ES-I3 (cell line): Measurements from ENCODE around the gene LST1.
"Not testable (repeated sequence)": the region's sequence is repeated elsewhere in the genome, so short reads cannot be mapped to it uniquely, and the experiment has no call there.

Source experiments
- H3K36me3 ChIP-seq: 2 replicates; pipeline ENCODE4 v1.6.1; 2013; ENCODE audit warnings: mild to moderate bottlenecking, low read length, control low read depth, moderate library complexity; ENCODE audit not compliant: insufficient read depth
- H3K4me1 ChIP-seq: 2 replicates; pipeline ENCODE4 v1.6.1; 2013; ENCODE audit warnings: mild to moderate bottlenecking, control low read depth, low read length; ENCODE audit not compliant: insufficient read depth
- H3K9ac ChIP-seq: 2 replicates; pipeline ENCODE4 v1.6.1; 2013; ENCODE audit warnings: low read depth, mild to moderate bottlenecking, low read length, moderate library complexity
- H3K9me3 ChIP-seq: 2 replicates; pipeline ENCODE4 v1.6.1; 2013; ENCODE audit warnings: mild to moderate bottlenecking, low read length, moderate library complexity; ENCODE audit not compliant: control insufficient read depth, insufficient read depth

Gene LST1

DNA sequence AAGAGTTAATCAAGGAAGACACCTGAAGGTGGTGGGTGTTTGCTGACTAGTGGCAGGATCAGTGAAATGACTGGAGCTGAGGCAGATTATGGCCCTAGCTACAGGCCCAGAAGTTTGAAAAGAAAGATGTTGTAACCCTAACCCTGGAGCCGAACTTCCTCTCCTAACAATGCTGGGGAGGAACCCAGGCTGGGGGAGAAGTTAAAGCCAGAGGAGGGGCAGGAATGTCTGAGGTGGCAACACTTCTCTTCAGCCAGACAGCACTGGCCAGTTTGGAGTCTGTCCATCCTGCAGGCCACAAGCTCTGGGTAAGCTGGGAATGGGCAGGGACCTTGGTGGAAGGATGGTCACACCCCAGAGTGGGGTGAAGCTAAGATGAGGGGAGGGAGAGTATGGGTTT is at the start of gene LST1:
TSS of gene LST1 (plus strand) at position 270 of the 400 bp plus-strand sequence. CDS start 1,023 bp downstream, outside the sequence.
- H3K36me3 ChIP-seq = no peaks in the 10 kb centered on the region
- H3K9me3 ChIP-seq = no peaks in the 10 kb centered on the region
- H3K4me1 ChIP-seq = peaks cover 15% of the 10 kb centered on the region; the same call in 1 of the 2 replicates
- H3K9ac ChIP-seq = no peak within 1 kb of the TSS

DNA sequence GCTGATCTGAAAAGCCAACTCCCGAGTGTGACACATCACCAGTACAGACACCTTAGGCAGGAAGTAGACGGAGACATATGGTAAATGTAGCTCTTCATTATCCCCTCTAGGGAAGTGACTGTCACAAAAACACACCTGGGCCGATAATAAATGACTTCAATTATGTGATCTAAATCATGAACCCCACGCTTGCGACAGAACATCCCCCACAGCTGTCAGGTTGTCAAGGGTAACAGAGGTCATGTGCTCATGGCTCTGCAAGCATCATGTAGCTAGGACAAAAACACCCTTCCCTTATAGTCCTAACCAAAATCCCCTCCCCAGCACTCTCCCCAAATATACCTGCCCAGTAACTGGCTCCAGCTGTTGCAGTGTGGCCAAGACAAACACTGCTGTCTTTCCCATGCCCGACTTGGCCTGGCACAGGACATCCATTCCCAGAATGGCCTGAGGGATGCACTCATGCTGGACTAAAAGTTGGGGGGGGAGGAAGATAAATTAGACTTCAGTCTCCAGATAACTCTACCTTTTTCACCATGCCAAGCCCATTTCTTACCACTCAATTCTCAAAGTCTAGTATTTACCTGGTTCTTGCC is 47.2 kb upstream of the LST1 start:
- Histone ChIP-seq H3K36me3 (peaks cover 61% of the 10 kb centered on the region), H3K9ac (no peak overlapping the region), H3K4me1 (peaks cover 4% of the 10 kb centered on the region; the same call in 1 of the 2 replicates)

DNA sequence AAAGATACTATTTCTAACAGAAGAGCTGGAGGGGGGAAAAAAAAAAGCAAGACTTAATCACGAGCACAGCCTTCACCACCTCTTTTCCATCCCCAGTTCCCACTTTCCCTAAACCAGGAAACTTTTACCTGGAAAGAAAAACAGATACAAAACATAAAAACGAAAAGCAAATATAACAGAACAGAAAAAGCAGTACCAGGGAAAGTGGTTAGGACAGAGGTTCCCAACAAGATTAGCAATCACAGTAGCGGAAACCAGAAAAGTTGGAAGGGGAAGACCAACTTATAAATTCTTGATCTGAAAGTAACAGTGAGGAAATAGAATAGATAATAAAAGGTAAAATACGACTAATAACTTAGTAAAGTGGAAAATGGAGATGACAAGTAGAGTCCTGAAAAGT is 45.4 kb upstream of the LST1 start:
- Histone ChIP-seq H3K9me3 (no peaks in the 10 kb centered on the region), H3K4me1 (peaks cover 5% of the 10 kb centered on the region), H3K36me3 (peaks cover 44% of the 10 kb centered on the region), H3K9ac (peak overlapping the region; percentile 95)

More for the DNA sequence above, 47.2 kb upstream of the LST1 start:
- no peaks in the 10 kb centered on the region for H3K9me3 ChIP-seq

DNA sequence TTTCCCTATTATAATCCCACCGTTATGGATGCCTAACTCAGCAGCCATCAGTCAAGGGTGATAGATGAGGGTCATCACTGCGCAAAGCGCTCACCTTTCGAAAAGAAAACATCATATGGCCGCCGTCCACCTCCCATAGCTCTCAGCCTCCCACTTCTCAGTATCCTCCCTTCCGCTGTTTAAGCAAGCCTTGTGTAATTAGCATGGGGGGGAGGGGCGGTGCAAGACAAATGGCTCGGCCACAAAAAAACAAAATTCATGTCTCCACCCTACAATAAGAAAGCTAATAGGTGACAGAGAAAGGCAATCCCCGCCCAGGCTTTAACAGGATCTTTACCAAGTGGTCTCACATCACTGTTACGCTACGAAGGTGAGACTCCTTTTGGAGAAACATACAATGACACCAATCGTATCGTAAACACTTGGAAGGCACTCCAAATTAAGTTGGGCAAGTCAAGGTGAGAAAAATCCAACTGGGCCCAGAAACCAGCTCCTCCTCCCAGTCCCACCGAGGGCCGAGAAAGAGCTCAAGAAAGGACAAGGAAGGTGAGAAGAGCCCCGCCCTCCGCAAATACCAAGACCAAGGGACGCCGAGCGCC is 44.9 kb upstream of the LST1 start:
- Histone ChIP-seq H3K9me3 (no peaks in the 10 kb centered on the region), H3K4me1 (peaks cover 10% of the 10 kb centered on the region), H3K36me3 (peaks cover 39% of the 10 kb centered on the region), H3K9ac (peak overlapping the region; percentile 95)

DNA sequence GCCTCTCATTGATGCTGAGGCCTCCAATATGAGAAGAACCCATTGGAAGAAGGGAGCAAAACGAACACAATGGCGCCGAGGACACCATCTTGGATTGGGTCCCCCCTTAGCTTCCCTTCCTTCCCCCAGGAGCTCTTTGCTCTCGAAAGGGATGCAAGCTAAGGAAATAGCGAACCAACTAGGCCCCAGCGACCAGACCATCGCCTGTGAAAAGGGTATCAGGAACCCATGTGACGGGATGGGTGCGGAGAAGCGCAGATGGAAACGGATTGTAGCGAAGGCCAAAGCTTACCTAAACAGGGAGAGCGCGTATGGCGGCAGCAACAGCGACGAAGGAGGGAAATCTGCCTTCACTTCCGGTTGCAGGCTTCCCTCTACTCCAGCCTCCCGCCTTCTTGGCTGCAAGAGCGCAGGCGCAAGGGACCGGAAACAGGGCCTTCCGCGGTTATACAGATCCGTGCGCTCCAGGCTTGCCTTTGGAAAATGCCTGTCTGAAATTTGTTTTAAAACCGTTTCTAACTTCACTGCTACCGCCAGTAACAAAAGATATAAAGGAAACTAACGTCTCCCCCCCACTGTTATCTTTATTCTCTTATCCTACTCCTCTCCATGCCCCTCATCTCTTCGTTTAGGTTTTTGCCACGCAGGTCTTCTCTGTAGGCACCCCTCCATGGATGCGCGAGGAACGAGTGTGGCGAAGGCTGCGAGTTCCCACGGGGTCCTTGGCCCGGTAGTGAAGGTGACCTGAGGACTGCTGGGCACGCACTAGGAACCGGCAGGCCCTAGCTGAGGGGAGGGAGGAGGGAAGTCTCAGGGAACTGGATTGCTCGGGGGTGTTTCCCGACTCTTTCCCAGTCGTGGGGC is 44.2 kb upstream of the LST1 start, which contains the start of gene DDX39B:
TSS of gene DDX39B (minus strand) at position 346 of the 864 bp plus-strand sequence. CDS start 1,471 bp downstream, outside the sequence.
- peak within 1 kb of the TSS; percentile 95 for H3K9ac ChIP-seq
- H3K36me3 ChIP-seq = peaks cover 32% of the 10 kb centered on the region
- H3K4me1 ChIP-seq = peaks cover 10% of the 10 kb centered on the region
- no peaks in the 10 kb centered on the region for H3K9me3 ChIP-seq

DNA sequence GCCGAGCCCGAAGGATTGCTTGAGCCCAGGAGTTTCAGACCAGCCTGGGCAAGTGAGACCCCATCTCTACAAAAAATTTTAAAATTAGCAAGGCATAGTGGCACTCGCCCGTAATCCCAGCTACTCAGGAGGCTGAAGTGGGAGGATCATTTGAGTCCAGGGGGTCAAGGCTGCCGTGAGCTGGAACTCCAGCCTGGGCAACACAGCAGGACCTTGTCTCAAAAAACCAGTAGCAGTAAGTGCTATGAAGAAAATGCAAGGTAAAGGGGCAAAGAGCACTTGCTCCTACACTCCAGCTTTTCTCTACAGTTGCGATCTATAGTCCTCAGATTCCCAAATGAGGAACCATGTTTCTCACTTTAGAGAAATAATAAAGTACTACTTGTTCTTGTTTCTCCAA is 42.4 kb upstream of the LST1 start:
- H3K9me3 ChIP-seq = no peaks in the 10 kb centered on the region
- peaks cover 10% of the 10 kb centered on the region for H3K4me1 ChIP-seq
- H3K9ac ChIP-seq = no peak overlapping the region
- H3K36me3 ChIP-seq = peaks cover 22% of the 10 kb centered on the region

DNA sequence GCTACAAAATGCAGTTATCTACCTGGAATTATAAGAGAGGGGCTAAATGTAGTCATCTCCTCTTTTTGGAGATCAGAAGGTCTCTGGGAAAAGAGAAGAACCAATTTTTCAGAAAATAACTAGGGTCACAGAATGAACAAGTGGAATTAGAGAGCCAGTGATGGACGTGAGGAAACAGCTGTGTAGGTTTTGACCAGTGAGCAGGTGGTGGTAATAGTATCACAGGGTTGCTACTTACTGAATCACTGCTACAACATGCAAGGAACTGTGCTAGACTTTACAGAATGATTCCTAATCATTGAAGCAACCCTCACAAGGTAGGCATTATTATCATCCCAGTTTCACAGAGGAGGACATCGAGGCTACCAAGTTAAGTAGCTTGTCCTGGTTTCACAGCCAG is 41.4 kb upstream of the LST1 start:
- peaks cover 11% of the 10 kb centered on the region for H3K36me3 ChIP-seq
- H3K4me1 ChIP-seq = peaks cover 6% of the 10 kb centered on the region
- no peaks in the 10 kb centered on the region for H3K9me3 ChIP-seq
- no peak overlapping the region for H3K9ac ChIP-seq

DNA sequence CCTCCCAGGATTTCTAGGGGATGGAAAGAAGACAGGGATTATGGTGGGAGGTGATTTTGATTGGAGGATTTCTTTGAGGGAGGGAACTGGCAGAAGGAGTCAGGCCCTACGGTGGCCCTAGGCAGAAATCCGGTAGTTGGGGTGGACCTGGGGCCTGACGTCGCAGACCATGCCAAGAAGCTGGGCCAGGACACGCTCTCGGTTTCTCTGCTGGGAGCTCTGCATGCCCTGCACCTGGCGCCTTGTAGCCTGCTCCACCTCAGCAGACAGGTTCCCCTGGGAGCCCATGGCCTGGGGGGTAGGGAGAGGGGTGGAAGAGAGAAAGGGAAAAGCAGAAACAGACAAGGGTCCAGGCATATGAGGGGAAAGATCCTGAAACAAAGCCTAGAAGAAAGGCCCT is 40.8 kb upstream of the LST1 start:
- Histone ChIP-seq H3K36me3 (peaks cover 5% of the 10 kb centered on the region; the same call in 1 of the 2 replicates), H3K9ac (no peak overlapping the region), H3K9me3 (no peaks in the 10 kb centered on the region), H3K4me1 (peaks cover 6% of the 10 kb centered on the region)

DNA sequence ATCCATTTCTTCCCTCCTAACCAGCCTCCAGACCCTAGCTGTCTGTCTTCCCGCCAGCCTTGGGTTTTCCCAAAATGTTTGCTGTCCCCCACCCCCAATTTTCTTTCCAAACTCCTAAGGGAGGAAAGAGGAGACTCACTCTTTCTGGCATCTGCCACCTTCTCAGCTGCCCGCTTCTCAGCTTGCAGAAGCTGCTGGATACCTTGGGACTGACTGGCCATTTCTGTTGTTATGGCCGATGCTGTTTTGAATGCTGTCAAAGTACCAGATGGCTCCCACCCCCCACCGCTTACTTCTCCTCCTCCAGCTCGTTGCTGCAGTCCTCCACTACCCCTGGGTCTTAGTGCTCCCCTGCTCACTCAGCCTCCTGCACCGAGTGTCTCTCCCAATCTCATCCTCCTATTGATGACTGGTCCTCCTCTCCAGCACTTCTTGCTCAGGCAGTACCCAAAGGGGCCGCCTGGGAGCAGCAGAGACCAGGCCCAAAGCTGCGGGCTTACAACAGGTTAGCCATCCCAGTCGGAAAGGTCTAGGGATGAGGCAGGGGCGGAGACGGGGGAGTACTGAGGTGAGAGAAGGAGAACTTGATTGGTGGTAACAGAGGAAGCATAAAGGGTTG is 39.6 kb upstream of the LST1 start, which contains the start of gene ATP6V1G2:
TSS of gene ATP6V1G2 (minus strand) at position 270 of the 619 bp plus-strand sequence. CDS start at position 221, 49 bp downstream.
- Histone ChIP-seq H3K4me1 (peaks cover 6% of the 10 kb centered on the region), H3K9ac (peak within 1 kb of the TSS; percentile 46; the same call in 1 of the 2 replicates)

DNA sequence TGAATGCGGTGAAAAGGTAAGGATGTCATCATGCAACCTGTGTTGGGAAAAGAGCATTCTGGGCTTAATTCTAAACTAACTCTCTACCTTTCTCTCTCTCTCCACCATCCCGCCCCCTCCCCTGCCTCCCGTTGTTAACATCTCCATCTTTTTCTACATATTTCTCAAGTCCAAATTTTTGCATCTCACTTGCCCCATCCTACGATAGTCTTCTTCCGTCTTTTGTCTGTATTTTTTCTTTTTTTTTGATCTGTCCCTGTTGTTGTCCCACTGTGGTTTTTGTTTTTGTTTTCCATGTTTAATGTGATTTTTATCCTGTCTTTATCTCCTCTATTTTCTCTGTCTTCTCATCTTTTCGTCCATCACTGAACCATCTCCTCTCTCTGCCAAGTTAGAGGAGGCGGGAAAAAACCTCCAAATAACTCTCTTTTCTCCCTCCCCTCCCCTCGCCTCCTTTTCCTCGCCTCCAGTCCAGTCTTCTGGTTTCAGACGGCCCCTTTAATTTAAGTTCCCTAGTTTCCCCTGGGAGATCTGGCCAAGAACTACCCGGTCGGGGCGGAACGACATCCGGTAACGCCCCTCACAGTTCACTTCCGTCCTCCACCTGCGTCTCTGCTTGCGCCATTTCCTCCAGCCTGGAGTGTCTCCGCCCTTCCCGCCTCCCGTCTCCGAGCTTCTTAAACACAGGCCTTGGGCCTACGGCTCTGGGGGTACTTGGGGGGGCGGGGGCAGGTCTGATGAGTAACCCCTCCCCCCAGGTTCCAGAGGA is 38.9 kb upstream of the LST1 start, which contains the start of gene NFKBIL1:
TSS of gene NFKBIL1 (plus strand) at position 651 of the 769 bp plus-strand sequence. CDS start at position 738, 87 bp downstream.
- H3K4me1 ChIP-seq = peaks cover 6% of the 10 kb centered on the region
- no peaks in the 10 kb centered on the region for H3K9me3 ChIP-seq
- no peaks in the 10 kb centered on the region for H3K36me3 ChIP-seq
- peak within 1 kb of the TSS; percentile 46 for H3K9ac ChIP-seq

More for the DNA sequence above, 39.6 kb upstream of the LST1 start, which contains the start of gene ATP6V1G2:
- Histone ChIP-seq H3K36me3 (no peaks in the 10 kb centered on the region), H3K9me3 (no peaks in the 10 kb centered on the region)

DNA sequence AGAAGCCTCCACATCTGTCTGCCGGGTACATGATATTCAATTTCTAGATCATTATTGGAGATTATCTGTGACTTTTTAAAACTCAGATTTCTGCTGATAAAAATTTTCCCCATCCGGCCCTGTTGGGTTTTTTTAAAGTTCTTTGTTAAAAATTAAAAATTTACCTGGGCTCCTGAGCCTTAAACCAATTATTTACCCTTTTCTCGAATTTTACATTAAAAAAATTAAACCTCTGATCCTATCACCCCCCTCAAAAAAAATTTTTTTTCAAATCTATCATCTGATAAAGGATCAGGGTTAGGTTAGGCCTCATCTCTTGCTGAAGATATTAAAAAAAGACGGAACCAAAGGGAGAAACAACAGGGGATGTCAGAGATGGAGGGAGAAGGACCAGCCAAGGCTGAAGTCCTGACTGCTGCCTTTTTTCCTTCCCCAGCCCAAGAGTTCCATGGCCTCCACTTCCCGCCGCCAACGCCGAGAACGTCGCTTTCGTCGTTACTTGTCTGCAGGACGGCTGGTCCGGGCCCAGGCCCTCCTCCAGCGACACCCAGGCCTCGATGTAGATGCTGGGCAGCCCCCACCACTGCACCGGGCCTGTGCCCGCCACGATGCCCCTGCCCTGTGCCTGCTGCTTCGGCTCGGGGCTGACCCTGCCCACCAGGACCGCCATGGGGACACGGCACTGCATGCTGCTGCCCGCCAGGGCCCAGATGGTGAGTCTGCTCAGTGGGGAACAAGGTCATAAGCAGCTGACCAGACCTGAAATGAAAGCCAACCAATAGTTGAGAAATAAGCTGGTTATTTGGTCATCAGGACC is 38.1 kb upstream of the LST1 start:
- Histone ChIP-seq H3K9ac (peak overlapping the region; percentile 46), H3K36me3 (no peaks in the 10 kb centered on the region), H3K4me1 (peaks cover 6% of the 10 kb centered on the region), H3K9me3 (no peaks in the 10 kb centered on the region)

DNA sequence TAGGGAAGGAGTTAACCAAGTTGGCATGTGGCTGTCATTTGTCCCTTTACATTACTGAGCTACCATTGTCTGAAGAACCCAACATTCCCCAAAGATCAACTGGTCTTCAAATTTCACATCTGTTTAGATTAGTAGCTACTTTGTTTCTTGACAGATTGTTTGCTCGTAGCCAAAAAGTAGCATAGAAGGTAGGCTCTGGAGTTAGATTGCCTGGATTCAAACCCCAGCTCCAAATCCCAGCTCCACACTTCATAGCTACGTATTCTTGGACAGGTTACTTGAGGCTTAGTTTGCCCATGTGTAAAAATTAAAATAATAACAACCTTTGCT is 37.6 kb upstream of the LST1 start:
- Histone ChIP-seq H3K9ac (no peak overlapping the region), H3K36me3 (no peaks in the 10 kb centered on the region), H3K4me1 (peaks cover 6% of the 10 kb centered on the region), H3K9me3 (no peaks in the 10 kb centered on the region)

DNA sequence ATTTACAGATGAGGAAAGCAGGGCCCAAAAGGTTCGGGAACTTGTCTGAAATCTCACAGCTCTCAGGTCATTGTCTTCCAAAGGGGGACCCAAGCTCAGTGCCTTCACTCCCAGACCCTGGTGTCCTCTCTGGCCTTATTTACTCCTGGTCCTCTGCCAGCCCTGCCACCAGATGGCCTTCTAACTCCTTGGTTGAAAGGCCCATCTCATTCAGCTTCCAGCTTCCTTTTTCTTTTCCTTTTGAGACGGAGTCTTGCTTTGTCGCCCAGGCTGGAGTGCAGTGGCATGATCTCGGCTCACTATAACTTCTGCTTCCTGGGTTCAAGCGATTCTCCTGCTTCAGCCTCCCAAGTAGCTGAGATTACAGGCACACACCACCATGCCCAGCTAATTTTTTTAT is 34.7 kb upstream of the LST1 start:
- not testable (repeated sequence) for H3K9me3 ChIP-seq, H3K4me1 ChIP-seq, H3K36me3 ChIP-seq, H3K9ac ChIP-seq
